Body of pancreas (tissue), 4 donors: ENCODE results near the gene CENPC.

Source experiments
- POLR2A ChIP-seq, 3 donors: fragments of 450-650 bp; IDR thresholded peaks; one replicate each; pipeline ENCODE4 v1.6.1; 2016; ENCODE audit warnings: antibody characterized with exemption in 3 of 3, mild to moderate bottlenecking in 2 of 3
- TF ChIP-seq, protein P1 (sequence below), 7 experiments: fragments of 450-650 bp in 4 of 7; fragments of 200-600 bp in 3 of 7; sonication (generic) in 3 of 7; IDR thresholded peaks; one replicate each; pipeline ENCODE4 v1.5.1; 2016 to 2019; ENCODE audit warnings: antibody characterized with exemption in 7 of 7

DNA sequence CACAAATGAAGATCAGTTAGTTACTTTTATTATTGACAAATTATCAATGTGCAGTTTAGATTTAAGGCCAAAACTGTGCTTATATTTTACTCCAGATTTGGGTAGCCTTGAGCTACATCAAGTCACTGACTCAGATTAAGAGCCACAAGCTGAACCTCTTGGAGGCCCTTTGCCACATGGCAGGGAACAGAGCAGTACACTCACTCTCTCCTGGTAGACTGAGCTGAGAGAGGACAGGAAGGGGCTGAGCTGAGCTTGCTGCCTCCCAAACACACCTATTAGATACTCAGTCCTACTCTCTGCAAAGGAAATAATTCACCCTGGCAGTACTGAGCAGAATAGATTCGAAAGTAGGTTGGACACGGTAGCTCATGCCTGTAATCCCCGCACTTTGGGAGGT is 21.0 kb upstream of the CENPC start:
- TF ChIP-seq, protein P1, sequence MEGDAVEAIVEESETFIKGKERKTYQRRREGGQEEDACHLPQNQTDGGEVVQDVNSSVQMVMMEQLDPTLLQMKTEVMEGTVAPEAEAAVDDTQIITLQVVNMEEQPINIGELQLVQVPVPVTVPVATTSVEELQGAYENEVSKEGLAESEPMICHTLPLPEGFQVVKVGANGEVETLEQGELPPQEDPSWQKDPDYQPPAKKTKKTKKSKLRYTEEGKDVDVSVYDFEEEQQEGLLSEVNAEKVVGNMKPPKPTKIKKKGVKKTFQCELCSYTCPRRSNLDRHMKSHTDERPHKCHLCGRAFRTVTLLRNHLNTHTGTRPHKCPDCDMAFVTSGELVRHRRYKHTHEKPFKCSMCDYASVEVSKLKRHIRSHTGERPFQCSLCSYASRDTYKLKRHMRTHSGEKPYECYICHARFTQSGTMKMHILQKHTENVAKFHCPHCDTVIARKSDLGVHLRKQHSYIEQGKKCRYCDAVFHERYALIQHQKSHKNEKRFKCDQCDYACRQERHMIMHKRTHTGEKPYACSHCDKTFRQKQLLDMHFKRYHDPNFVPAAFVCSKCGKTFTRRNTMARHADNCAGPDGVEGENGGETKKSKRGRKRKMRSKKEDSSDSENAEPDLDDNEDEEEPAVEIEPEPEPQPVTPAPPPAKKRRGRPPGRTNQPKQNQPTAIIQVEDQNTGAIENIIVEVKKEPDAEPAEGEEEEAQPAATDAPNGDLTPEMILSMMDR (IDR thresholded peaks at IDR 0.05): no peak
- TF ChIP-seq POLR2A (IDR thresholded peaks at IDR 0.05): no peak
